ENCODE measurements around the gene BBS5. TPM values are rescaled to one million over a fixed set of nuclear protein-coding genes. Genes with fewer than 3 reads are reported as not detected.

Gene BBS5
- total RNA-seq, 1 donor from 2014 or later: 10.3 TPM

GRCh38 chr2:169540146-169540545 lies 60.9 kb downstream of the BBS5 start:
- no peak for DNase-seq (ENCODE audit: low spot score)

DNA sequence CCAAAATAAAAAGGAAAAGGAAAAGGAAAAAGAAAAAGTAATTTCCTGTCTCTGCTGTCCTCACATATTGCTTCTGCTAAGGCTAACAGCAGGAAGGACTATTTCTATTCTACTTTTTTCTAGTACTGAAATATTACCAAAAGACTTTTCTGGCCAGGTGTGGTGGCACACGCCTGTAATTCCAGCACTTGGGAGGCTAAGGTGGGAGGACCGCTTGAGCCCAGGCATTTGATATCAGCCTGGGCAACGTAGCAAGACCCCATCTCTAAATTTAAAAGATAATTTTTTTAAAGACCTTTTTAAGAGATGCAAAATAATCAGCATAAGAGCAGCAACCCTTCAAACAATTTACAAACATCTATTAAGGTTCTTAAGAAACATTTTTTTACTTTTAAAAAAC lies 63.1 kb downstream of the BBS5 start:
- no peak for DNase-seq (ENCODE audit: low spot score)

- DNase-seq (ENCODE audit: low spot score): no peak
These were observed 67.5 kb downstream of the BBS5 start for GRCh38 chr2:169546756-169547155.

Other genes with a start within 250 kb of the BBS5 start
- gene LRP2, start 117.0 kb upstream of the BBS5 start, total RNA-seq: not detected
- 0.55 TPM for gene KLHL41, start 30.2 kb downstream of the BBS5 start, total RNA-seq
- 17.5 TPM for gene FASTKD1, start 94.4 kb downstream of the BBS5 start, total RNA-seq
- 44.1 TPM for gene PPIG, start 104.9 kb downstream of the BBS5 start, total RNA-seq
- not detected for gene CFAP210, start 214.9 kb downstream of the BBS5 start, total RNA-seq
- 9.9 TPM for gene PHOSPHO2, start 215.0 kb downstream of the BBS5 start, total RNA-seq

All from mesenteric fat pad (tissue), 1 donor.